ENCODE results near the gene LCE5A.

GRCh38 chr1:152497273-152497672 lies 13.3 kb upstream of the LCE5A start:
- TF ChIP-seq POLR2A (IDR thresholded peaks at IDR 0.05; ENCODE audit: low read length), result no peak
- TF ChIP-seq GATA1 (IDR thresholded peaks at IDR 0.05; ENCODE audit: low read depth, low read length), result no peak
